H1 (cell line): ENCODE measurements around the gene SLC9A5. TPM values are rescaled to one million over a fixed set of nuclear protein-coding genes. Genes with fewer than 3 reads are reported as not detected.

ENCODE experiments used
- BRCA1 ChIP-seq: IDR thresholded peaks from 2 replicates; pipeline ENCODE4 v1.6.1; 2012; ENCODE audit warnings: low read depth, low read length, improper control_type of control experiment
- CBX5 ChIP-seq: fragments of 300-800, 300-1000 bp; sonication (generic); IDR thresholded peaks from 2 replicates; pipeline ENCODE4 v1.7.1; 2016; ENCODE audit warnings: antibody characterized with exemption, low read length, low read depth
- CHD2 ChIP-seq: IDR thresholded peaks from 2 replicates; pipeline ENCODE4 v1.6.1; 2012; ENCODE audit warnings: low read length, improper control_type of control experiment
- CREB1 ChIP-seq: IDR thresholded peaks from 2 replicates; pipeline ENCODE4 v1.6.1; 2012; ENCODE audit warnings: inconsistent platforms
- EGR1 ChIP-seq: IDR thresholded peaks from 2 replicates; pipeline ENCODE4 v1.6.1; 2011; ENCODE audit warnings: low read depth, low read length, borderline replicate concordance
- KDM5A ChIP-seq: fragments of 200-600 bp; IDR thresholded peaks from 2 replicates; pipeline ENCODE4 v1.7.1; 2012; ENCODE audit warnings: mild to moderate bottlenecking, low read length, inconsistent platforms, mixed read lengths
- NRF1 ChIP-seq: IDR thresholded peaks from 2 replicates; pipeline ENCODE4 v1.6.1; 2011; ENCODE audit warnings: mild to moderate bottlenecking, low read depth, low read length, improper control_type of control experiment
- SP2 ChIP-seq: IDR thresholded peaks from 2 replicates; pipeline ENCODE4 v1.6.1; 2012; ENCODE audit warnings: mild to moderate bottlenecking, low read length, inconsistent platforms
- SRF ChIP-seq: IDR thresholded peaks from 2 replicates; pipeline ENCODE4 v1.6.1; 2011; ENCODE audit warnings: mild to moderate bottlenecking, low read depth, low read length, moderate library complexity
- ZNF274 ChIP-seq: IDR thresholded peaks from 2 replicates; pipeline ENCODE4 v1.7.0; 2012; ENCODE audit warnings: low read length, borderline replicate concordance; ENCODE audit errors: extremely low read depth
- polyA plus RNA-seq, 7 experiments: library from polyadenylated mRNA; depleted of rRNA in 3 of 7; stranded (reverse) in 5 of 7; unstranded in 2 of 7; fragments of >200 nt in 5 of 7; fragments of 200-250 nt in 2 of 7; gene quantifications; 1 replicate in 5 of 7; 2 replicates in 1 of 7; 4 replicates in 1 of 7; pipeline versions ENCODE4 v1.2.1 to v1.2.3, GENCODE V29; 2011 to 2013; ENCODE audit warnings: missing spikeins in 2 of 7, mixed read lengths in 2 of 7
- total RNA-seq: library from RNA; stranded (reverse); fragmentation: NEBNext Ultra II Directional; extraction: Animal tissue kit (Norgen Biotek cat#: 25700); gene quantifications from 2 replicates; pipeline ENCODE4 v1.2.1, GENCODE V29; 2021

SLC9A5 gene
- total and polyA plus RNA-seq, 2 of the 8 experiments (the other 6 are each of a cell fraction or from before 2014, with no cell fraction given): 7.9 to 8.6 TPM

- no peak for TF ChIP-seq BRCA1
- no peak for TF ChIP-seq ZNF274
- TF ChIP-seq CREB1: no peak
- TF ChIP-seq SRF: no peak
- TF ChIP-seq SP2: no peak
- no peak for TF ChIP-seq KDM5A
- TF ChIP-seq EGR1: no peak
- no peak for TF ChIP-seq NRF1
- no peak for TF ChIP-seq CBX5
- peak; percentile 74 for TF ChIP-seq CHD2
- TF ChIP-seq, all 59 proteins: peak for 12
These were observed 1.3 kb upstream of the SLC9A5 start, which contains the start of gene FHOD1 (continued) for GRCh38 chr16:67247192-67248072.
